ENCODE measurements around the gene RNF121. TPM values are rescaled to one million over a fixed set of nuclear protein-coding genes. Genes with fewer than 3 reads are reported as not detected.

Gene RNF121
- total and polyA plus RNA-seq, 2 of the 13 experiments (the other 11 are each of a cell fraction or from before 2014, with no cell fraction given): 28.6 to 44.3 TPM

DNA sequence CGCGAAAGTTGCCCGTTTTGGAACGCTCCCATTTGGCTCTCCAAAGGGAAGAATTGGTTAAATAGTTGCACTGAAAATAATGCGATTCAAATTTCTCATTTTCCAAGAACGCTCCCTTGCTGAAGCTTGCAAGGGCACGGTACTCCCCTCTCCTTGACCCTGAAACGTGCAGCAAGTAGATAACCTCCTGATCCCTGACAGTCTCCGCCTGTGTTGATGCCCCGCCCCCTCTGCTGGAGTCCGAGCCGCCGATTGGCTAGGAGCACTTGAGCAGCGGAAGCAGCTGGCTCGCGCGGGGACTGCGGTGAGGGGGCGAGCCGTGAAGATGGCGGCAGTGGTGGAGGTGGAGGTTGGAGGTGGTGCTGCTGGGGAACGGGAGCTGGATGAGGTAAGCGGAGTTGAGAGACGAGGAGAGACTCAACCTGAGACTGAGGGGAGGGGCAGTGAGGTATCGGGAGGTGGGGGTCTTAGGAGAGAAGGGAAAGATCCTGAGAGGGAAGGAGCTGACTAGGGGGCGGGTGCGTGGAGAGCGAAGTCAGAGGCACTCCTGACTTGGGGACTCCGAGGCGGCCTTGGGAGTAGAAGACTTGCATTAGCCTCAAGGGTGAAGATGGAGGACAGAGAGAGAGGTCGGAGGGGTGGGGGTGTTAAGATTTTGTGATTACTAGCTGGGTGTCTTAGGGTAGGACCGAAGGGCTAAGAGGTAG is at the start of gene RNF121 (continued):
- TF ChIP-seq ARNT2 (CRISPR knock-in tag; IDR thresholded peaks at IDR 0.05; ENCODE audit: low read depth) (no peak), GATA4 (IDR thresholded peaks at IDR 0.05; ENCODE audit: borderline replicate concordance, low read depth) (no peak), RARG (CRISPR knock-in tag; IDR thresholded peaks at IDR 0.05; ENCODE audit: low read depth) (no peak), ZNF329 (CRISPR knock-in tag; IDR thresholded peaks at IDR 0.05; ENCODE audit: low read depth) (no peak), CENPX (CRISPR knock-in tag; IDR thresholded peaks at IDR 0.05) (no peak), ZNF737 (CRISPR knock-in tag; IDR thresholded peaks at IDR 0.05; ENCODE audit: borderline replicate concordance) (no peak), ZNF619 (CRISPR knock-in tag; IDR thresholded peaks at IDR 0.05) (0 out of 2 replicates have a peak, but pooled peaks have one; percentile 29), TAF1 (CRISPR knock-in tag; IDR thresholded peaks at IDR 0.05) (peak; percentile 81), ZNF354B (CRISPR knock-in tag; IDR thresholded peaks at IDR 0.05) (no peak), ZNF703 (CRISPR knock-in tag; IDR thresholded peaks at IDR 0.05; ENCODE audit: borderline replicate concordance) (no peak), PHB2 (IDR thresholded peaks at IDR 0.05; ENCODE audit: partially characterized antibody) (no peak), CREB1 (IDR thresholded peaks at IDR 0.05) (no peak), CREB1 (CRISPR knock-in tag; IDR thresholded peaks at IDR 0.05) (peak; percentile 81), RXRB (CRISPR knock-in tag; IDR thresholded peaks at IDR 0.05; ENCODE audit: borderline replicate concordance) (no peak), SPEN (CRISPR knock-in tag; IDR thresholded peaks at IDR 0.05; ENCODE audit: low read depth) (peak; percentile 43; the same call in 1 of the 2 replicates), JDP2 (CRISPR knock-in tag; IDR thresholded peaks at IDR 0.05; ENCODE audit: borderline replicate concordance) (no peak), ZNF724P (CRISPR knock-in tag; IDR thresholded peaks at IDR 0.05; ENCODE audit: borderline replicate concordance) (no peak), ZNF841 (CRISPR knock-in tag; IDR thresholded peaks at IDR 0.05; ENCODE audit: borderline replicate concordance) (no peak), KAT8 (CRISPR knock-in tag; IDR thresholded peaks at IDR 0.05) (peak; percentile 55; the same call in 1 of the 2 replicates)
- TF ChIP-seq, protein P1, sequence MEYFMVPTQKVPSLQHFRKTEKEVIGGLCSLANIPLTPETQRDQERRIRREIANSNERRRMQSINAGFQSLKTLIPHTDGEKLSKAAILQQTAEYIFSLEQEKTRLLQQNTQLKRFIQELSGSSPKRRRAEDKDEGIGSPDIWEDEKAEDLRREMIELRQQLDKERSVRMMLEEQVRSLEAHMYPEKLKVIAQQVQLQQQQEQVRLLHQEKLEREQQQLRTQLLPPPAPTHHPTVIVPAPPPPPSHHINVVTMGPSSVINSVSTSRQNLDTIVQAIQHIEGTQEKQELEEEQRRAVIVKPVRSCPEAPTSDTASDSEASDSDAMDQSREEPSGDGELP (IDR thresholded peaks at IDR 0.05; ENCODE audit: borderline replicate concordance, low read depth): peak; percentile 99
- TF ChIP-seq, protein P2, sequence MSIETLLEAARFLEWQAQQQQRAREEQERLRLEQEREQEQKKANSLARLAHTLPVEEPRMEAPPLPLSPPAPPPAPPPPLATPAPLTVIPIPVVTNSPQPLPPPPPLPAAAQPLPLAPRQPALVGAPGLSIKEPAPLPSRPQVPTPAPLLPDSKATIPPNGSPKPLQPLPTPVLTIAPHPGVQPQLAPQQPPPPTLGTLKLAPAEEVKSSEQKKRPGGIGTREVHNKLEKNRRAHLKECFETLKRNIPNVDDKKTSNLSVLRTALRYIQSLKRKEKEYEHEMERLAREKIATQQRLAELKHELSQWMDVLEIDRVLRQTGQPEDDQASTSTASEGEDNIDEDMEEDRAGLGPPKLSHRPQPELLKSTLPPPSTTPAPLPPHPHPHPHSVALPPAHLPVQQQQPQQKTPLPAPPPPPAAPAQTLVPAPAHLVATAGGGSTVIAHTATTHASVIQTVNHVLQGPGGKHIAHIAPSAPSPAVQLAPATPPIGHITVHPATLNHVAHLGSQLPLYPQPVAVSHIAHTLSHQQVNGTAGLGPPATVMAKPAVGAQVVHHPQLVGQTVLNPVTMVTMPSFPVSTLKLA (IDR thresholded peaks at IDR 0.05): peak; percentile 15; the same call in 1 of the 2 replicates
- TF ChIP-seq, protein P3, sequence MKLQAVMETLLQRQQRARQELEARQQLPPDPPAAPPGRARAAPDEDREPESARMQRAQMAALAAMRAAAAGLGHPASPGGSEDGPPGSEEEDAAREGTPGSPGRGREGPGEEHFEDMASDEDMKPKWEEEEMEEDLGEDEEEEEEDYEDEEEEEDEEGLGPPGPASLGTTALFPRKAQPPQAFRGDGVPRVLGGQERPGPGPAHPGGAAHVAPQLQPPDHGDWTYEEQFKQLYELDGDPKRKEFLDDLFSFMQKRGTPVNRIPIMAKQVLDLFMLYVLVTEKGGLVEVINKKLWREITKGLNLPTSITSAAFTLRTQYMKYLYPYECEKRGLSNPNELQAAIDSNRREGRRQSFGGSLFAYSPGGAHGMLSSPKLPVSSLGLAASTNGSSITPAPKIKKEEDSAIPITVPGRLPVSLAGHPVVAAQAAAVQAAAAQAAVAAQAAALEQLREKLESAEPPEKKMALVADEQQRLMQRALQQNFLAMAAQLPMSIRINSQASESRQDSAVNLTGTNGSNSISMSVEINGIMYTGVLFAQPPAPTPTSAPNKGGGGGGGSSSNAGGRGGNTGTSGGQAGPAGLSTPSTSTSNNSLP (IDR thresholded peaks at IDR 0.05; ENCODE audit: low read depth, low read length): no peak
- TF ChIP-seq, protein P4, sequence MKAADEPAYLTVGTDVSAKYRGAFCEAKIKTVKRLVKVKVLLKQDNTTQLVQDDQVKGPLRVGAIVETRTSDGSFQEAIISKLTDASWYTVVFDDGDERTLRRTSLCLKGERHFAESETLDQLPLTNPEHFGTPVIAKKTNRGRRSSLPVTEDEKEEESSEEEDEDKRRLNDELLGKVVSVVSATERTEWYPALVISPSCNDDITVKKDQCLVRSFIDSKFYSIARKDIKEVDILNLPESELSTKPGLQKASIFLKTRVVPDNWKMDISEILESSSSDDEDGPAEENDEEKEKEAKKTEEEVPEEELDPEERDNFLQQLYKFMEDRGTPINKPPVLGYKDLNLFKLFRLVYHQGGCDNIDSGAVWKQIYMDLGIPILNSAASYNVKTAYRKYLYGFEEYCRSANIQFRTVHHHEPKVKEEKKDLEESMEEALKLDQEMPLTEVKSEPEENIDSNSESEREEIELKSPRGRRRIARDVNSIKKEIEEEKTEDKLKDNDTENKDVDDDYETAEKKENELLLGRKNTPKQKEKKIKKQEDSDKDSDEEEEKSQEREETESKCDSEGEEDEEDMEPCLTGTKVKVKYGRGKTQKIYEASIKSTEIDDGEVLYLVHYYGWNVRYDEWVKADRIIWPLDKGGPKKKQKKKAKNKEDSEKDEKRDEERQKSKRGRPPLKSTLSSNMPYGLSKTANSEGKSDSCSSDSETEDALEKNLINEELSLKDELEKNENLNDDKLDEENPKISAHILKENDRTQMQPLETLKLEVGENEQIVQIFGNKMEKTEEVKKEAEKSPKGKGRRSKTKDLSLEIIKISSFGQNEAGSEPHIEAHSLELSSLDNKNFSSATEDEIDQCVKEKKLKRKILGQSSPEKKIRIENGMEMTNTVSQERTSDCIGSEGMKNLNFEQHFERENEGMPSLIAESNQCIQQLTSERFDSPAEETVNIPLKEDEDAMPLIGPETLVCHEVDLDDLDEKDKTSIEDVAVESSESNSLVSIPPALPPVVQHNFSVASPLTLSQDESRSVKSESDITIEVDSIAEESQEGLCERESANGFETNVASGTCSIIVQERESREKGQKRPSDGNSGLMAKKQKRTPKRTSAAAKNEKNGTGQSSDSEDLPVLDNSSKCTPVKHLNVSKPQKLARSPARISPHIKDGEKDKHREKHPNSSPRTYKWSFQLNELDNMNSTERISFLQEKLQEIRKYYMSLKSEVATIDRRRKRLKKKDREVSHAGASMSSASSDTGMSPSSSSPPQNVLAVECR (CRISPR knock-in tag; IDR thresholded peaks at IDR 0.05; ENCODE audit: borderline replicate concordance): peak; percentile 90

All from HepG2 (cell line).